HepG2 (cell line): Measurements from ENCODE around the gene DVL3. TPM values are rescaled to one million over a fixed set of nuclear protein-coding genes. Genes with fewer than 3 reads are reported as not detected.

Experiments
- ARID4A ChIP-seq: sonication (generic); formaldehyde crosslinking; IDR thresholded peaks from 2 replicates; pipeline ENCODE4 v1.5.0; 2020; ENCODE audit warnings: mild to moderate bottlenecking, missing genetic modification reagents, borderline replicate concordance
- HOXA9 ChIP-seq: sonication (generic); formaldehyde crosslinking; IDR thresholded peaks from 2 replicates; pipeline ENCODE4 v1.8.1; 2022; ENCODE audit warnings: missing genetic modification reagents, mild to moderate bottlenecking, moderate library complexity, borderline replicate concordance
- POLR2A ChIP-seq, 2 experiments: IDR thresholded peaks; 2 replicates each; pipeline ENCODE4 v1.6.1; 2011; ENCODE audit warnings: low read depth in 2 of 2, low read length in 2 of 2, mild to moderate bottlenecking in 1 of 2, moderate library complexity in 1 of 2; ENCODE audit not compliant: insufficient read depth in 1 of 2
- SP140L ChIP-seq: sonication (generic); formaldehyde crosslinking; IDR thresholded peaks from 2 replicates; pipeline ENCODE4 v1.4.0; 2020; ENCODE audit warnings: missing genetic modification reagents, borderline replicate concordance
- STAT6 ChIP-seq: sonication (generic); formaldehyde crosslinking; IDR thresholded peaks from 2 replicates; pipeline ENCODE4 v1.4.0; 2020; ENCODE audit warnings: missing genetic modification reagents, mild to moderate bottlenecking, borderline replicate concordance
- ZHX2 ChIP-seq, 2 experiments: sonication (generic) in 1 of 2; formaldehyde crosslinking in 1 of 2; IDR thresholded peaks; 2 replicates each; pipeline versions ENCODE4 v1.6.1 to v1.9.0; 2014 to 2022; ENCODE audit warnings: antibody characterized with exemption in 1 of 2, borderline replicate concordance in 1 of 2, inconsistent platforms in 1 of 2, low read depth in 1 of 2, missing genetic modification reagents in 1 of 2
- ZMYM3 ChIP-seq: sonication (generic); formaldehyde crosslinking; IDR thresholded peaks from 2 replicates; pipeline ENCODE4 v1.5.1; 2020; ENCODE audit warnings: mild to moderate bottlenecking, missing genetic modification reagents
- ZNF281 ChIP-seq: sonication (generic); formaldehyde crosslinking; IDR thresholded peaks from 2 replicates; pipeline ENCODE4 v1.4.0; 2020; ENCODE audit warnings: missing genetic modification reagents, borderline replicate concordance
- ZNF350 ChIP-seq: sonication (generic); formaldehyde crosslinking; IDR thresholded peaks from 2 replicates; pipeline ENCODE4 v1.4.0; 2020; ENCODE audit warnings: mild to moderate bottlenecking, low read depth, missing genetic modification reagents, borderline replicate concordance
- polyA plus RNA-seq, 8 experiments: library from polyadenylated mRNA; depleted of rRNA in 3 of 8; stranded (reverse) in 7 of 8; unstranded in 1 of 8; fragments of >200 nt; fragmentation: Illumina TruSeq in 4 of 8; extraction: Trizol in 4 of 8; gene quantifications; 2 replicates each; pipeline versions ENCODE4 v1.2.1 to v1.2.3, GENCODE V29; 2011 to 2016; ENCODE audit warnings: low read depth in 4 of 8, missing spikeins in 1 of 8, mixed read lengths in 1 of 8; ENCODE audit not compliant: insufficient read depth in 1 of 8
- total RNA-seq, 5 experiments: library from RNA; depleted of rRNA; stranded (reverse); fragments of >200 nt; fragmentation: Illumina TruSeq; extraction: Trizol; gene quantifications; 2 replicates each; pipeline ENCODE4 v1.2.3, GENCODE V29; 2016; ENCODE audit warnings: low read depth in 1 of 5

Gene DVL3
- total and polyA plus RNA-seq, 2 of the 13 experiments (the other 11 are each of a cell fraction or from before 2014, with no cell fraction given), result 29.0 to 36.1 TPM

GRCh38 chr3:184176377-184177330, 21.5 kb downstream of the DVL3 start (continued):
- TF ChIP-seq STAT6 (CRISPR knock-in tag) (no peak), ZNF350 (no peak), POLR2A (IDR thresholded peaks at IDR 0.05; ENCODE audit: insufficient read depth in 1 of 2, low read depth in 2 of 2, low read length in 2 of 2) (peak in 1 of 2 experiments; percentile 23; a peak in 1 of 4 replicates), ZHX2 (IDR thresholded peaks at IDR 0.05; ENCODE audit: low read depth) (no peak), ZHX2 (CRISPR knock-in tag; IDR thresholded peaks at IDR 0.05; ENCODE audit: borderline replicate concordance) (no peak), SP140L (CRISPR knock-in tag) (no peak), ZMYM3 (CRISPR knock-in tag) (no peak), ARID4A (CRISPR knock-in tag) (no peak), ZNF281 (CRISPR knock-in tag) (no peak), HOXA9 (no peak)
